ENCODE measurements around the gene ROCK2.

ROCK2 gene

GRCh38 chr2:11196246-11196645, 148.2 kb downstream of the ROCK2 start:
- no peak for DNase-seq (ENCODE audit: low read depth)
- no peak for TF ChIP-seq CTCF (conservative IDR thresholded peaks at IDR 0.05; ENCODE audit: low read length)

GRCh38 chr2:11187731-11188130, 156.7 kb downstream of the ROCK2 start:
- no peak for DNase-seq (ENCODE audit: low read depth)
- no peak for TF ChIP-seq CTCF (conservative IDR thresholded peaks at IDR 0.05; ENCODE audit: low read length)
- H3K4me3 ChIP-seq (ENCODE audit: low read length) = no peak overlapping the region

More at GRCh38 chr2:11196246-11196645, 148.2 kb downstream of the ROCK2 start:
- H3K4me3 ChIP-seq (ENCODE audit: low read length) = no peak overlapping the region

GRCh38 chr2:11187083-11187619, 157.3 kb downstream of the ROCK2 start:
- no peak for TF ChIP-seq CTCF (conservative IDR thresholded peaks at IDR 0.05; ENCODE audit: low read length)
- peak; percentile 84 for DNase-seq (ENCODE audit: low read depth)
- H3K4me3 ChIP-seq (ENCODE audit: low read length) = no peak overlapping the region

- no peak for DNase-seq (ENCODE audit: low read depth)
- no peak overlapping the region for H3K4me3 ChIP-seq (ENCODE audit: low read length)
- TF ChIP-seq CTCF (conservative IDR thresholded peaks at IDR 0.05; ENCODE audit: low read length) = no peak
These were observed 158.3 kb downstream of the ROCK2 start for GRCh38 chr2:11186145-11186544.

GRCh38 chr2:11182951-11183350, 161.5 kb downstream of the ROCK2 start:
- TF ChIP-seq CTCF (conservative IDR thresholded peaks at IDR 0.05; ENCODE audit: low read length) = no peak
- H3K4me3 ChIP-seq (ENCODE audit: low read length) = no peak overlapping the region
- no peak for DNase-seq (ENCODE audit: low read depth)

- no peak for DNase-seq (ENCODE audit: low read depth)
- no peak overlapping the region for H3K4me3 ChIP-seq (ENCODE audit: low read length)
- no peak for TF ChIP-seq CTCF (conservative IDR thresholded peaks at IDR 0.05; ENCODE audit: low read length)
These were observed 163.8 kb downstream of the ROCK2 start for GRCh38 chr2:11180653-11181052.

GRCh38 chr2:11179899-11180298, 164.5 kb downstream of the ROCK2 start:
- DNase-seq (ENCODE audit: low read depth) = no peak
- TF ChIP-seq CTCF (conservative IDR thresholded peaks at IDR 0.05; ENCODE audit: low read length) = no peak
- H3K4me3 ChIP-seq (ENCODE audit: low read length) = no peak overlapping the region

All from AG10803 (cell line).